Astrocyte of the spinal cord (primary cell): ENCODE measurements around the gene ARF1.

Experiments used
- DNase-seq: peaks from one replicate; pipeline ENCODE4 v3.0.0; 2011; ENCODE audit warnings: low read depth, low spot score
- H3K4me3 ChIP-seq: 2 replicates; pipeline ENCODE4 v1.5.1; 2011; ENCODE audit warnings: low read depth, mild to moderate bottlenecking, low read length, moderate library complexity
- CTCF ChIP-seq: IDR thresholded peaks from 2 replicates; pipeline ENCODE4 v1.5.1; 2012; ENCODE audit warnings: low read depth, mild to moderate bottlenecking, low read length, inconsistent platforms
- in situ Hi-C: cut with HindIII; loops from 2 replicates; pipeline ENCODE4 v1.10.0; 2017; ENCODE audit warnings: low sequenced_read_pairs

Gene ARF1

GRCh38 chr1:228143480-228144192, 61.1 kb downstream of the ARF1 start:
- in situ Hi-C loops, result no loop called here
- H3K4me3 ChIP-seq, result no peak overlapping the region
- TF ChIP-seq CTCF, result no peak

DNA sequence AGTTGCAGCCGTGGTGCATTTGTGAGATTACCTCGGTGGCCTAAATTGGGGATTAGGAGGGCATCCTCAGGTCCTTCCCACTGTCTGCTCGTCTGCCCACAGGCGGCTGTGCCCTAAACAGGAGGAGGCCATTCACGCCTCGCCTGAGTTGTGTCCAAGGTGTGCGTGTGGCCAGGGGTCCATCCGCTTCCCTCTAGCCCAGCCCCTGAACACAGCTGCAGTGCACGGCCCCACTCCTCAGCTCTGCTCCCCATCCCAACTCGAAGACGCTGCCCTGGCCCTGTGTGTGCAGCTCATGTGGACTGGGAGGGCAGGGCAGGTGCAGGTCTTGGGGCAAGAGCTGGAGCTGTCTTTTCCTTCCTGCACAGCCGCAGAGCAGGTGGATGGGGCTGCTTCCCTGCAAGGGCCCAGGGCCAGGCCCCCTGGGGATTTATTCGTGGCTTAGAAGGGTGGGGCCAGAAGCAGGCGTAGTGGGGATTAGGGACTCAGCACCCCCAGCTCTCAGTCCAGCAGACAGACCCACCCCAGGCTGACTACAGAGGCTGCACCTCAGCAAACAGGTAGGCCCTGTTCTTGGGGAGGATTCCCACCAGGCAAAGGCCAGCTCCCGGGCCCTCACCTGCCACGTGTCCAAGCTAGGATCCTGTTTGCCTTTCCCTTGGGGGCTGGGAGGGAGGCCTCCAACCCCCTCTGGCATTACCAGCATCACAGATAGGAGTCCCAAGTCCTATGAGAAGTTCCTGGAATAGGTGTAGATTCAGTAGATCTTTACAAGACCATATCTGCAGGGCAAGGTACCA, 61.9 kb downstream of the ARF1 start:
- TF ChIP-seq CTCF, result no peak
- H3K4me3 ChIP-seq, result no peak overlapping the region
- in situ Hi-C loops, result no loop called here
- no peak for DNase-seq

More at GRCh38 chr1:228143480-228144192, 61.1 kb downstream of the ARF1 start:
- no peak for DNase-seq

DNA sequence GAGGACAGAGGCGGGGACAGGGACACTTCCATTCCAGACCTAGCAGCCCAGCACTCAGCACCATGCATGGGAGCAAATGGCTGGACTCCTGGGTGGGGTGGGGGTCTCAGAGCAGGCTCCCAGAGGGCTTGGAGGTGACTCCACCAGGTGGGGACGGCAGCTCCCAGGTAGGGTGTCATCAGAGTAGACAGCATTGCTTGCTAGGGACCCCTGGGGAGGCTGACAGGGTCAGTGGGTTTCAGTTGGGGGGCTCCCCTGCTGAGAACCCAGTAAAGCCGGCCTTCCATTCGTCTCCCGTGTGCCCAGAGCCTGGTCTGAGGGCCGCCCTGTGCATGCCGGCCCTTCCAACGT, 62.5 kb downstream of the ARF1 start:
- TF ChIP-seq CTCF, result no peak
- DNase-seq, result no peak
- in situ Hi-C loops, result no loop called here
- H3K4me3 ChIP-seq, result no peak overlapping the region

- no peak overlapping the region for H3K4me3 ChIP-seq
- no peak for DNase-seq
- in situ Hi-C loops, result no loop called here
- TF ChIP-seq CTCF, result no peak
Observed at GRCh38 chr1:228145463-228146416, 63.2 kb downstream of the ARF1 start.

DNA sequence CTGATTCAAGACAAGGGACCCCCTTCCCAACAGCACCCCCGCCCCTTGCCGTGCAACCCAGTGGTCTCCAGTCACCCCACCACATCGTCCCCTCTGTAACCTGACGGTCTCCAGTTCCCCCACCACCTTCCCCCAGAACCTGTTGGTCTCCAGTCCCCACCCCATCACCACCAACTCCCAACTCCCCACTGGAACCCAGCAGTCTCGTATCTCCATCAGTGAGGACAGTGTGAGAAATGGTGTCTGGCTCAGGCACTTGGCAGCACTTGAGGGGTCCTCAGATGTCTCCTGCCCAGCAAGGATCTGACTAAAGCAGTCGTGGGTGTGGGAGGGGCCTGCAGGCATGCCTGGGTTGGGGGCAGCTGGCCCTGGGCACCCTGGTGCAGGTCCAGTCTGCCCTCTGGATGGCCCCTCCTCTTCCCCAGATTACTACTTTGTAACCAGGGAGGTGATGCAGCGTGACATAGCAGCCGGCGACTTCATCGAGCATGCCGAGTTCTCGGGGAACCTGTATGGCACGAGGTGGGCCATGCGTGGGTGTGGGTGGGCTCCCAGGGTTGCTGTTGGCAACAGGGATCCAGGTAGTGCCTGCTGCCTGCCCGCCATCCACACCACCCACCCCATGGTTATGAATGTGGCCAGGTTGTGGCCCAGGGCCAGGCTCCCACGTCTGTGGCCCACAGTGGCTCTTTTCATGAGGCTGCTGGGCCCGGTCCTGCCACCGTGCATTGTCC, 64.1 kb downstream of the ARF1 start:
- no peak for DNase-seq
- TF ChIP-seq CTCF, result no peak
- in situ Hi-C loops, result no loop called here
- H3K4me3 ChIP-seq, result no peak overlapping the region

DNA sequence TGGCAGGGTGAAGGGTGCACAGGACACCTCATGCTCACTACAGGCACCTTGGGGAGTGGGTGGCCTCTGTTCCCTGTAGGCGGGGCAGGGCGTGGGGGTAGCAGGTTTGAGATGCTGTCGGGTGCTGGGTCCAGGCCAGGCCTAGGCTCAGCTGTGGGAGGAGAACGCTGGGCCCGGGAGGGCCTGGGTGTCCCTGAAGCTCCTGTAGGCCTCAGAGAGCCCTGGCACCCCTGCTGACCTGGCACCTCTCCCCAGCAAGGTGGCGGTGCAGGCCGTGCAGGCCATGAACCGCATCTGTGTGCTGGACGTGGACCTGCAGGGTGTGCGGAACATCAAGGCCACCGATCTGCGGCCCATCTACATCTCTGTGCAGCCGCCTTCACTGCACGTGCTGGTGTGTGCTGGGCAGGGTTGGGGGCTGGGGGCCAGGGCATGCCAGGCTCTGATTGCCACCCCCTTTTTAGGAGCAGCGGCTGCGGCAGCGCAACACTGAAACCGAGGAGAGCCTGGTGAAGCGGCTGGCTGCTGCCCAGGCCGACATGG, 64.7 kb downstream of the ARF1 start:
- DNase-seq, result no peak
- H3K4me3 ChIP-seq, result no peak overlapping the region
- no peak for TF ChIP-seq CTCF
- in situ Hi-C loops, result no loop called here
